Mesenchymal stem cell (in vitro differentiated cells and primary cell): ENCODE results near the gene KLHL29.
A peak's percentile ranks its signal among the peaks of the same experiment; 100 is the strongest.

ENCODE experiments used
- DNase-seq: peaks from one replicate; pipeline ENCODE4 v3.0.0-alpha.2; 2013
- H2AFZ ChIP-seq: one replicate; pipeline ENCODE4 v1.6.1; 2013; ENCODE audit warnings: low read depth, mild to moderate bottlenecking, control low read depth, inconsistent platforms, low read length, moderate library complexity
- H2AK5ac ChIP-seq: 2 replicates; pipeline ENCODE4 v1.6.1; 2013; ENCODE audit warnings: low read length, moderate library complexity, mild to moderate bottlenecking, inconsistent platforms; ENCODE audit not compliant: severe bottlenecking
- H2BK120ac ChIP-seq: one replicate; pipeline ENCODE4 v1.6.1; 2013; ENCODE audit warnings: low read depth, mild to moderate bottlenecking, inconsistent platforms, low read length, moderate library complexity
- H2BK12ac ChIP-seq, 2 experiments: one replicate each; pipeline ENCODE4 v1.6.1; 2013; ENCODE audit warnings: inconsistent platforms in 2 of 2, low read length in 2 of 2, mild to moderate bottlenecking in 2 of 2, moderate library complexity in 2 of 2, control low read depth in 1 of 2
- H2BK15ac ChIP-seq: one replicate; pipeline ENCODE4 v1.6.1; 2013; ENCODE audit warnings: mild to moderate bottlenecking, low read depth, inconsistent platforms; ENCODE audit not compliant: poor library complexity, severe bottlenecking
- H2BK5ac ChIP-seq: 2 replicates; pipeline ENCODE4 v1.6.1; 2013; ENCODE audit warnings: low read depth, mild to moderate bottlenecking, low read length, control low read depth, inconsistent platforms; ENCODE audit not compliant: poor library complexity, severe bottlenecking
- H3K14ac ChIP-seq, 2 experiments: one replicate each; pipeline ENCODE4 v1.6.1; 2013; ENCODE audit warnings: inconsistent platforms in 2 of 2, low read length in 2 of 2, control low read depth in 1 of 2, mild to moderate bottlenecking in 1 of 2, moderate library complexity in 1 of 2
- H3K18ac ChIP-seq, 2 experiments: one replicate each; pipeline ENCODE4 v1.6.1; 2013; ENCODE audit warnings: inconsistent platforms in 2 of 2, low read length in 2 of 2, control low read depth in 1 of 2, low read depth in 1 of 2, mild to moderate bottlenecking in 1 of 2
- H3K23ac ChIP-seq, 2 experiments: one replicate each; pipeline ENCODE4 v1.6.1; 2013; ENCODE audit warnings: inconsistent platforms in 2 of 2, low read length in 2 of 2, mild to moderate bottlenecking in 2 of 2, moderate library complexity in 2 of 2, control low read depth in 1 of 2
- H3K27ac ChIP-seq: 2 replicates; pipeline ENCODE4 v1.5.1; 2013; ENCODE audit warnings: mild to moderate bottlenecking, moderate library complexity, low read length, control low read depth, inconsistent platforms; ENCODE audit not compliant: poor library complexity, severe bottlenecking
- H3K27me3 ChIP-seq, 2 experiments: 2 replicates each; pipeline versions ENCODE4 v1.6.1 to v1.7.0; 2013; ENCODE audit warnings: low read length in 2 of 2, mild to moderate bottlenecking in 2 of 2, moderate library complexity in 2 of 2, control low read depth in 1 of 2, inconsistent platforms in 1 of 2; ENCODE audit not compliant: control insufficient read depth in 1 of 2, insufficient read depth in 1 of 2
- H3K36me3 ChIP-seq, 2 experiments: 2 replicates each; pipeline versions ENCODE4 v1.6.1 to v1.7.0; 2013; ENCODE audit warnings: low read length in 2 of 2, control low read depth in 1 of 2, inconsistent platforms in 1 of 2, low read depth in 1 of 2, mild to moderate bottlenecking in 1 of 2; ENCODE audit not compliant: insufficient read depth in 2 of 2, control insufficient read depth in 1 of 2
- H3K4ac ChIP-seq, 2 experiments: one replicate each; pipeline ENCODE4 v1.6.1; 2013; ENCODE audit warnings: inconsistent platforms in 2 of 2, low read length in 2 of 2, mild to moderate bottlenecking in 2 of 2, moderate library complexity in 2 of 2, control low read depth in 1 of 2, low read depth in 1 of 2
- H3K4me1 ChIP-seq: 2 replicates; pipeline ENCODE4 v1.6.1; 2013; ENCODE audit warnings: low read depth, low read length, control low read depth; ENCODE audit not compliant: control insufficient read depth, insufficient read depth
- H3K4me2 ChIP-seq: 2 replicates; pipeline ENCODE4 v1.6.1; 2013; ENCODE audit warnings: low read length, mild to moderate bottlenecking, inconsistent platforms; ENCODE audit not compliant: poor library complexity, severe bottlenecking
- H3K4me3 ChIP-seq, 2 experiments: 2 replicates each; pipeline versions ENCODE4 v1.5.1 to v1.7.0; 2013; ENCODE audit warnings: low read length in 2 of 2, mild to moderate bottlenecking in 2 of 2, control low read depth in 1 of 2, low read depth in 1 of 2; ENCODE audit not compliant: insufficient read depth in 1 of 2
- H3K79me1 ChIP-seq: replicated peaks from 2 replicates; pipeline ENCODE4 v1.6.1; 2013; ENCODE audit warnings: mild to moderate bottlenecking, control low read depth, low read length, inconsistent platforms; ENCODE audit not compliant: poor library complexity, severe bottlenecking
- H3K9ac ChIP-seq: 2 replicates; pipeline ENCODE4 v1.7.0; 2013; ENCODE audit warnings: mild to moderate bottlenecking, low read length, moderate library complexity
- H3K9me3 ChIP-seq: 2 replicates; pipeline ENCODE4 v1.7.0; 2013; ENCODE audit warnings: mild to moderate bottlenecking, low read length; ENCODE audit not compliant: control insufficient read depth
- H4K8ac ChIP-seq: one replicate; pipeline ENCODE4 v1.6.1; 2013; ENCODE audit warnings: inconsistent platforms, mild to moderate bottlenecking, low read length, moderate library complexity
- H4K91ac ChIP-seq: one replicate; pipeline ENCODE4 v1.6.1; 2013; ENCODE audit warnings: mild to moderate bottlenecking, low read length, inconsistent platforms
- WGBS: methylation state at CpG from one replicate; pipeline ENCODE4 v1.1.7; 2013; ENCODE audit warnings: mixed read lengths; 5-methylcytosine and 5-hydroxymethylcytosine counted together

Gene KLHL29

DNA sequence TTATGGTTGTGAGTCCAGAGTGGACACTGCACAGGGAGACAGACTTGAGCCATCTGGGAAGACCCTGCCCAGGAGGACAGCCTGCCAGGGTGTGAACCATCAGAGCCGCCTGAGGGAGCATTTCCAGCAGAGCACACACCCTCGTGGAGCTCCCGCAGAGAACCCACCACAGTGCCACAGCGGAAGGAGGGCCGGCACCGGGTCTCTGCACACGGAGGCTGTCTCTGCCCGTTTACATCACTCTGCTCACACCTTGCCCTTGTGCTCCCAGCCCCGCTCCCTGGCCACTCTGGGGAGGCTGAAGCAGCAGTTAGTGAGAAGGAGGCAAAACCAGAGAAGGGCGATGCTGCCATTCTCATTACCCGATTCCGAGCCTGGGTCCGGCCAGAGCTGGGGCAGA is 161.9 kb downstream of the KLHL29 start:
- Histone ChIP-seq H2BK15ac (no peak overlapping the region), H2BK12ac (no peak overlapping the region), H2BK5ac (no peak overlapping the region), H3K79me1 (peaks cover 14% of the 10 kb centered on the region), H2AK5ac (no peak overlapping the region), H3K4me2 (no peak overlapping the region), H3K9me3 (no peaks in the 10 kb centered on the region), H2BK120ac (no peak overlapping the region), H3K4me3 (no peak overlapping the region), H3K4me1 (peaks cover 21% of the 10 kb centered on the region), H4K91ac (no peak overlapping the region), H3K14ac (no peak overlapping the region), H2AFZ (no peak overlapping the region), H3K27ac (no peak overlapping the region), H3K9ac (no peak overlapping the region), H3K27me3 (peaks cover 0 to 11% of the 10 kb centered on the region in 2 experiments), H4K8ac (no peak overlapping the region), H3K18ac (no peak overlapping the region), H3K36me3 (peaks cover 3 to 5% of the 10 kb centered on the region in 2 experiments), H3K4ac (no peak overlapping the region), H3K23ac (no peak overlapping the region)
- no peak for DNase-seq
- 97% methylated on average over 13 of the region's 13 CpGs for WGBS

DNA sequence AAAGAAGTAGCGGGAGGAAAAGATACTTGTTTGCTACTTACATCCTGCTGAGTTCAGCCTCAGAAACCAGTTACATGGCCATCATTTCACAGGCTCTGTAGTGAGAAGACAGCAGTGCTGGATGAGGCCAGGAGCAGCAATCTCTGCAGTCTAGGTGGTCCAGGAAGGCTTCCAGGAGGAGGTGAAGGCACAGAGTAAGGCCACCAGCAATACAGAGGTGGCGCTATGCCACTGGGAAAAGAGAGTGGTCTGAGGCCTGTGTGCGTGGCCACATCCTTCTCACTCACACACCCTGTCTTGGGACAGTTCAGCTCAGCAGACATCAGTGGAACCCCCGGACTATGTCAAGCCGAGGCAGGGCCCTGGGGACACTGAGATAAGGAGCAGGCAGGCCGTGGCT is 162.7 kb downstream of the KLHL29 start:
- no peak overlapping the region for H4K8ac ChIP-seq
- H2AK5ac ChIP-seq, result no peak overlapping the region
- no peak overlapping the region for H3K4ac ChIP-seq
- peaks cover 21% of the 10 kb centered on the region for H3K4me1 ChIP-seq
- no peak overlapping the region for H2BK5ac ChIP-seq
- H2BK15ac ChIP-seq, result no peak overlapping the region
- no peak overlapping the region for H2BK120ac ChIP-seq
- no peak overlapping the region for H3K18ac ChIP-seq
- H4K91ac ChIP-seq, result no peak overlapping the region
- H2BK12ac ChIP-seq, result no peak overlapping the region
- H3K27me3 ChIP-seq, result peaks cover 0 to 5% of the 10 kb centered on the region in 2 experiments
- peaks cover 3 to 5% of the 10 kb centered on the region in 2 experiments for H3K36me3 ChIP-seq
- no peaks in the 10 kb centered on the region for H3K9me3 ChIP-seq
- H3K4me3 ChIP-seq, result no peak overlapping the region
- H3K23ac ChIP-seq, result no peak overlapping the region
- peak overlapping the region in 1 of 2 experiments; percentile 63 for H3K14ac ChIP-seq
- H2AFZ ChIP-seq, result no peak overlapping the region
- H3K79me1 ChIP-seq, result peaks cover 13% of the 10 kb centered on the region
- H3K9ac ChIP-seq, result no peak overlapping the region
- 90% methylated on average over 5 of the region's 6 CpGs for WGBS
- no peak overlapping the region for H3K4me2 ChIP-seq
- H3K27ac ChIP-seq, result no peak overlapping the region
- no peak for DNase-seq

GRCh38 chr2:23548143-23548769 is 163.3 kb downstream of the KLHL29 start:
- WGBS, result 98% methylated on average over 14 of the region's 14 CpGs
- Histone ChIP-seq H3K4me3 (no peak overlapping the region), H2BK15ac (no peak overlapping the region), H2BK12ac (peak overlapping the region in 1 of 2 experiments; percentile 76), H3K9ac (no peak overlapping the region), H3K4ac (no peak overlapping the region), H3K36me3 (peaks cover 3% of the 10 kb centered on the region in 2 experiments), H3K4me2 (no peak overlapping the region), H3K14ac (peak overlapping the region in 1 of 2 experiments; percentile 9), H4K91ac (peak overlapping the region; percentile 44), H3K9me3 (no peaks in the 10 kb centered on the region), H3K79me1 (peaks cover 12% of the 10 kb centered on the region), H3K4me1 (peaks cover 21% of the 10 kb centered on the region), H3K27me3 (no peaks in the 10 kb centered on the region), H3K23ac (no peak overlapping the region), H4K8ac (no peak overlapping the region), H2BK5ac (no peak overlapping the region), H2AFZ (no peak overlapping the region), H2BK120ac (no peak overlapping the region), H2AK5ac (no peak overlapping the region), H3K18ac (peak overlapping the region in 1 of 2 experiments; percentile 34), H3K27ac (no peak overlapping the region)
- DNase-seq, result no peak

GRCh38 chr2:23549051-23549450 is 164.1 kb downstream of the KLHL29 start:
- H3K23ac ChIP-seq, result no peak overlapping the region
- no peak overlapping the region for H4K91ac ChIP-seq
- no peak overlapping the region for H3K4me2 ChIP-seq
- no peak overlapping the region for H2BK5ac ChIP-seq
- H3K18ac ChIP-seq, result peak overlapping the region in 1 of 2 experiments; percentile 25
- H3K79me1 ChIP-seq, result peaks cover 10% of the 10 kb centered on the region
- no peak overlapping the region for H3K4ac ChIP-seq
- no peak overlapping the region for H2AK5ac ChIP-seq
- H3K27ac ChIP-seq, result no peak overlapping the region
- peak overlapping the region; percentile 53 for H4K8ac ChIP-seq
- H3K9ac ChIP-seq, result no peak overlapping the region
- H3K4me1 ChIP-seq, result peaks cover 21% of the 10 kb centered on the region
- no peak overlapping the region for H2BK120ac ChIP-seq
- H3K14ac ChIP-seq, result no peak overlapping the region
- H3K9me3 ChIP-seq, result no peaks in the 10 kb centered on the region
- no peak overlapping the region for H2AFZ ChIP-seq
- peaks cover 3% of the 10 kb centered on the region in 2 experiments for H3K36me3 ChIP-seq
- H3K4me3 ChIP-seq, result no peak overlapping the region
- DNase-seq, result no peak
- WGBS, result 38% methylated on average over 7 of the region's 7 CpGs
- no peak overlapping the region for H2BK15ac ChIP-seq
- H3K27me3 ChIP-seq, result no peaks in the 10 kb centered on the region
- H2BK12ac ChIP-seq, result peak overlapping the region in 1 of 2 experiments; percentile 31
